HepG2 (cell line): ENCODE results near the gene TMEM204. TPM values are rescaled to one million over a fixed set of nuclear protein-coding genes. Genes with fewer than 3 reads are reported as not detected.

Source experiments
- ATAC-seq: fragments of 200-7000 bp; cut with Tn5 transposase; 3 replicates; pipeline ENCODE4 v1.9.1; 2020; ENCODE audit warnings: mild to moderate bottlenecking, moderate library complexity
- BruUV-seq: library from RNA; stranded (reverse); fragments of 400-500 nt; replicated peaks from 2 replicates; lab custom pipeline; 2021; lab: Mats Ljungman, UMichigan
- CTCF ChIA-PET: fragments of 300-600 bp; formaldehyde crosslinking; extraction: SDS; loops from one replicate; lab custom pipeline; 2021; ENCODE audit warnings: low total read pairs, inconsistent platforms, low intra/inter-chr PET ratio; lab: Yijun Ruan, JAX
- POLR2A ChIA-PET: fragments of 350-600 bp; sonication (Branson Sonifier 250); formaldehyde crosslinking; loops from one replicate; lab custom pipeline; 2020; ENCODE audit warnings: antibody characterized with exemption, inconsistent platforms; lab: Yijun Ruan, JAX
- DNase-seq: peaks from one replicate; pipeline ENCODE4 v3.0.0-alpha.2; 2015; ENCODE audit warnings: low spot score
- FAIRE-seq: peaks from 3 replicates; lab custom pipeline; 2011; peaks lifted over from hg19 to GRCh38; lab: Jason Lieb, UNC
- H2AFZ ChIP-seq: one replicate; pipeline ENCODE4 v1.6.1; 2011; ENCODE audit warnings: low read length, inconsistent platforms
- H3K27ac ChIP-seq: fragments of 300-600 bp; 3 replicates; pipeline ENCODE4 v1.8.0; 2011; ENCODE audit warnings: mixed run types, mild to moderate bottlenecking, mixed read lengths, low read length, inconsistent platforms; ENCODE audit not compliant: insufficient read depth; ENCODE audit errors: extremely low read length
- H3K27me3 ChIP-seq, 2 experiments: fragments of 200-600 bp in 1 of 2; 2 replicates in 1 of 2; 3 replicates in 1 of 2; pipeline versions ENCODE4 v1.6.0 to v1.8.0; 2011; ENCODE audit warnings: low read length in 2 of 2, mild to moderate bottlenecking in 2 of 2, moderate library complexity in 2 of 2, inconsistent platforms in 1 of 2; ENCODE audit not compliant: insufficient read depth in 2 of 2, control insufficient read depth in 1 of 2
- H3K36me3 ChIP-seq, 2 experiments: fragments of 200-600 bp in 1 of 2; replicated peaks in 1 of 2; 2 replicates in 1 of 2; 3 replicates in 1 of 2; pipeline versions ENCODE4 v1.5.1 to v1.8.0; 2011; ENCODE audit warnings: low read length in 2 of 2, inconsistent platforms in 1 of 2; ENCODE audit not compliant: insufficient read depth in 2 of 2, control insufficient read depth in 1 of 2
- H3K4me1 ChIP-seq: 2 replicates; pipeline ENCODE4 v1.5.1; 2012; ENCODE audit warnings: low read length, inconsistent platforms; ENCODE audit not compliant: insufficient read depth
- H3K4me2 ChIP-seq: 2 replicates; pipeline ENCODE4 v1.6.0; 2011; ENCODE audit warnings: low read depth, low read length, inconsistent platforms
- H3K4me3 ChIP-seq, 3 experiments: fragments of 200-600 bp in 1 of 3; sonication (generic), shearing (Covaris generic) in 1 of 3; replicated peaks in 1 of 3; 2 replicates each; pipeline ENCODE4 v1.5.1; 2011 to 2016; ENCODE audit warnings: low read length in 3 of 3, inconsistent platforms in 2 of 3, low read depth in 2 of 3, mild to moderate bottlenecking in 2 of 3, control low read depth in 1 of 3, mixed read lengths in 1 of 3; ENCODE audit not compliant: insufficient read depth in 1 of 3
- H3K79me2 ChIP-seq: one replicate; pipeline ENCODE4 v1.6.1; 2011; ENCODE audit warnings: low read length, inconsistent platforms; ENCODE audit not compliant: insufficient read depth
- H3K9ac ChIP-seq: 2 replicates; pipeline ENCODE4 v1.6.0; 2011; ENCODE audit warnings: mild to moderate bottlenecking, low read depth, low read length, inconsistent platforms; ENCODE audit not compliant: insufficient read depth
- H3K9me3 ChIP-seq: 2 replicates; pipeline ENCODE4 v1.5.1; 2012; ENCODE audit warnings: mild to moderate bottlenecking, low read length
- H4K20me1 ChIP-seq: 2 replicates; pipeline ENCODE4 v1.6.0; 2011; ENCODE audit warnings: inconsistent platforms, mild to moderate bottlenecking, low read length, moderate library complexity; ENCODE audit not compliant: insufficient read depth
- ARHGAP35 ChIP-seq: sonication (generic); formaldehyde crosslinking; IDR thresholded peaks from 2 replicates; pipeline ENCODE4 v1.9.0; 2022; ENCODE audit warnings: mild to moderate bottlenecking, inconsistent platforms, moderate library complexity, missing genetic modification reagents, borderline replicate concordance
- ATAD3A ChIP-seq: sonication (generic); formaldehyde crosslinking; IDR thresholded peaks from 2 replicates; pipeline ENCODE4 v1.4.0; 2020; ENCODE audit warnings: missing genetic modification reagents
- ATF1 ChIP-seq: IDR thresholded peaks from 2 replicates; pipeline ENCODE4 v1.6.1; 2016; ENCODE audit warnings: mild to moderate bottlenecking, control low read depth
- ATF4 ChIP-seq, 2 experiments: fragments of 450-650 bp in 1 of 2; sonication (generic) in 1 of 2; formaldehyde crosslinking; IDR thresholded peaks; 2 replicates each; pipeline versions ENCODE4 v1.5.0 to v1.8.0; 2020 to 2022; ENCODE audit warnings: mild to moderate bottlenecking in 1 of 2, missing genetic modification reagents in 1 of 2
- ETV5 ChIP-seq: IDR thresholded peaks from 2 replicates; pipeline ENCODE4 v1.6.1; 2018; ENCODE audit warnings: missing biosample characterization, missing genetic modification reagents, inconsistent platforms, borderline replicate concordance
- GRHL1 ChIP-seq: sonication (generic); formaldehyde crosslinking; conservative IDR thresholded peaks from 2 replicates; pipeline ENCODE4 v1.8.0; 2022; ENCODE audit warnings: missing genetic modification reagents
- GTF2F1 ChIP-seq: fragments of 150-350 bp; IDR thresholded peaks from 2 replicates; pipeline ENCODE4 v1.6.1; 2014; ENCODE audit warnings: low read length
- IKZF5 ChIP-seq: IDR thresholded peaks from 2 replicates; pipeline ENCODE4 v1.6.1; 2018; ENCODE audit warnings: missing genetic modification reagents, mild to moderate bottlenecking, missing compliant biosample characterization
- MATR3 ChIP-seq: sonication (generic); formaldehyde crosslinking; IDR thresholded peaks from 2 replicates; pipeline ENCODE4 v1.4.0; 2020; ENCODE audit warnings: missing genetic modification reagents
- MIER2 ChIP-seq: IDR thresholded peaks from 2 replicates; pipeline ENCODE4 v1.6.1; 2016; ENCODE audit warnings: missing biosample characterization, missing genetic modification reagents
- POLR2G ChIP-seq: fragments of 200-400 bp; formaldehyde crosslinking; IDR thresholded peaks from 2 replicates; pipeline ENCODE4 v1.6.1; 2018; ENCODE audit warnings: mild to moderate bottlenecking, low read depth, low read length, moderate library complexity
- PRDM10 ChIP-seq: sonication (generic); formaldehyde crosslinking; IDR thresholded peaks from 2 replicates; pipeline ENCODE4 v1.4.0; 2020; ENCODE audit warnings: low read depth, missing genetic modification reagents
- ZNF337 ChIP-seq: sonication (generic); formaldehyde crosslinking; IDR thresholded peaks from 2 replicates; pipeline ENCODE4 v1.5.1; 2020; ENCODE audit warnings: missing genetic modification reagents, low read depth, mild to moderate bottlenecking, borderline replicate concordance
- ZNF691 ChIP-seq: sonication (generic); formaldehyde crosslinking; IDR thresholded peaks from 2 replicates; pipeline ENCODE4 v1.4.0; 2020; ENCODE audit warnings: missing genetic modification reagents, low read depth, mild to moderate bottlenecking, borderline replicate concordance
- ZNF782 ChIP-seq: sonication (generic); formaldehyde crosslinking; IDR thresholded peaks from 2 replicates; pipeline ENCODE4 v1.4.0; 2020; ENCODE audit warnings: missing genetic modification reagents, mild to moderate bottlenecking, borderline replicate concordance
- WGBS: methylation state at CpG from one replicate; pipeline ENCODE4 v1.1.6; 2017; ENCODE audit warnings: low lambda C conversion rate; 5-methylcytosine and 5-hydroxymethylcytosine counted together
- in situ Hi-C: cut with HindIII; loops from 2 replicates; pipeline ENCODE4 v1.10.0; 2017; ENCODE audit warnings: low pct_unique_long_range_greater_than_20kb; ENCODE audit not compliant: extremely low pct_ligation_motif_present
- intact Hi-C: fragments of 100-400 bp; cut with micrococcal nuclease; formaldehyde crosslinking; loops from one replicate; pipeline ENCODE4 v1.10.0; 2022; ENCODE audit not compliant: unreplicated experiment
- polyA plus RNA-seq, 8 experiments: library from polyadenylated mRNA; depleted of rRNA in 3 of 8; stranded (reverse) in 7 of 8; unstranded in 1 of 8; fragments of >200 nt; fragmentation: Illumina TruSeq in 4 of 8; extraction: Trizol in 4 of 8; gene quantifications; 2 replicates each; pipeline versions ENCODE4 v1.2.1 to v1.2.3, GENCODE V29; 2011 to 2016; ENCODE audit warnings: low read depth in 4 of 8, missing spikeins in 1 of 8, mixed read lengths in 1 of 8; ENCODE audit not compliant: insufficient read depth in 1 of 8
- total RNA-seq, 5 experiments: library from RNA; depleted of rRNA; stranded (reverse); fragments of >200 nt; fragmentation: Illumina TruSeq; extraction: Trizol; gene quantifications; 2 replicates each; pipeline ENCODE4 v1.2.3, GENCODE V29; 2016; ENCODE audit warnings: low read depth in 1 of 5

The TMEM204 gene
- total and polyA plus RNA-seq, 2 of the 13 experiments (the other 11 are each of a cell fraction or from before 2014, with no cell fraction given): not detected

GRCh38 chr16:1506494-1507213, 26.8 kb upstream of the TMEM204 start:
- Histone ChIP-seq H3K9me3 (no peaks in the 10 kb centered on the region), H2AFZ (no peak overlapping the region), H3K9ac (no peak overlapping the region), H3K36me3 (peaks cover 10 to 20% of the 10 kb centered on the region in 2 experiments; a peak in 2 of 5 replicates), H3K27ac (no peak overlapping the region), H4K20me1 (no peaks in the 10 kb centered on the region), H3K4me2 (no peak overlapping the region), H3K27me3 (no peaks in the 10 kb centered on the region), H3K4me3 (no peak overlapping the region)
- CTCF ChIA-PET: no interaction called here
- no peak for DNase-seq
- POLR2A ChIA-PET: no interaction called here
- intact Hi-C loops: no loop called here
- no peak for ATAC-seq
- WGBS: 100% methylated on average over 7 of the region's 37 CpGs
- no TSS peak for BruUV-seq
- no peak for FAIRE-seq
- TF ChIP-seq MIER2 (no peak), ATF4 (CRISPR knock-in tag; IDR thresholded peaks at IDR 0.05) (no peak), ETV5 (no peak), ZNF691 (CRISPR knock-in tag) (no peak), GRHL1 (CRISPR knock-in tag) (no peak), POLR2G (no peak), ZNF782 (CRISPR knock-in tag) (no peak), ZNF337 (no peak), GTF2F1 (no peak), ARHGAP35 (CRISPR knock-in tag) (no peak), ATAD3A (CRISPR knock-in tag) (no peak), MATR3 (CRISPR knock-in tag) (no peak), ATF1 (CRISPR knock-in tag) (no peak), IKZF5 (CRISPR knock-in tag) (no peak), PRDM10 (CRISPR knock-in tag) (no peak)
- TF ChIP-seq, all 625 proteins: peak for 0
- Histone ChIP-seq H3K79me2 (no peaks in the 10 kb centered on the region), H3K4me1 (no peaks in the 10 kb centered on the region)
- in situ Hi-C loops: no loop called here
